HG02763 (cell line): ENCODE results near the gene UBXN11.
A peak's percentile ranks its signal among the peaks of the same experiment; 100 is the strongest.
"Not testable (repeated sequence)": the region's sequence is repeated elsewhere in the genome, so short reads cannot be mapped to it uniquely, and the experiment has no call there.

ENCODE experiments used
- ATAC-seq: cut with Tn5 transposase; IDR thresholded peaks from one replicate; pipeline ENCODE4 v1.9.1; 2021; ENCODE audit warnings: mild to moderate bottlenecking, moderate library complexity; ENCODE audit not compliant: unreplicated experiment

UBXN11 gene

GRCh38 chr1:26307363-26307781 lies 936 bp upstream of the UBXN11 start:
- ATAC-seq, result no peak

DNA sequence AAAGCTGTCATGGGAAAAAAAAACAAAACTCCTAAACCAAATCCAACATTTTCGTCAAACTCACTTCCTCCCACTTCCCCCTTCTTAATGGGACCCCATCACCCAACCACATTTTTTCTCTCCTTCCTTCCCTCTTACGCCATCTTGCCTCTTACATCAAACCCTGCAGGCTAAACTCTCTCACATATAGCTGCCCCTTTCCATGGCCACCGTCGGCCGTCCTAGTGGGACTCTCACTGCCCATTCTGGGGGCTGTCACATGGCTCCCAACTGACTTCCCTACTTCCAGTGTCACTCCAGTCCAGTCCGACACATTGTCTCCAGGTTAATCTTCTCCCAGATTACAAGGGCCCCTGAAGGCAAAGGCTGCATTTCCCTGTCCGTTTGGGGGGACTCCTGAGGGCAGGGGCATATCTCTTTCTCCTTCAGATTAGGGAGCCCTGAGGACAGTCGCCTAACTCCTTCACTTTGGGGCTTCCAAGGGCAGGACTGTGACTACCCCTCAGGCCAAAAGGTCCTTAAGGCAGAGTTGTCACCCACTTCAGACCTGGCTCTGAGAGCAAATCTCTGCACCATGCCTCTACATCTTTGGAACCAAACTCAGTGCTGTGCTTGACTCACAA lies 658 bp downstream of the UBXN11 start:
- ATAC-seq, result no peak

DNA sequence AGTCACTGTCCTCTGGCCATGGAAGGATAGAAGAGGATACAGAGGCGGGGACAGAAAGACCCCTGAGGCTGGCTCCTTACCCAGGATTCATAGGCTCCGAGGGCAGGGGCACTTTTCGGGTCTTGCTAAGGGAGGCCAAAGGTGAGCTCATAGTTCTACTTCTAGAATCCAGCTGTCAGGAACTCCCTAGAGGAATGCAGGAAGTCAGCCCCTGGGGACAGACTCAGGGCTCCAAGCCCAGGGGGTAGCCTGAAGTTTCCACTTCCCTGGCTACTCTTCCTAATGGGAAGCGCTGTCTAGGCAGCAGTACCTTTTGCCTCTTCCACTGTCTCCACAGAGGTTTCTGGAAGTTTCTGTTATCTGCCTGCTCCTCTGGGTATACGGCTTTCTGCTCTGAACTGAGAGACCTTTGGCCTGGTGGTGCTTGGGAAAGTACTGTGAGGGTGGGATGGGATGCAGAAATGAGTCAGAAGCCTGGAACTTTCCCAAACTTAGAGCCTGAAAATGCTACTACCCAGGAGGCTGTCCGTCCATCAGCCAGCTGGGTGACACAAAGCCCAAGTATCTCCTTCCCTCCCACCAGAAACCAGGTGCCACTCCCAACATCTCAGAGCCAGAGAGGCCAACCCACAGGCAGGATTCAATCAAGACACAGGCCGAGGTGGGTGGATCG lies 3.6 kb downstream of the UBXN11 start:
- ATAC-seq, result no peak

- ATAC-seq, result no peak
Observed at GRCh38 chr1:26300578-26301275, 5.7 kb downstream of the UBXN11 start.

- no peak for ATAC-seq
Observed at GRCh38 chr1:26297791-26298124, 8.7 kb downstream of the UBXN11 start.

DNA sequence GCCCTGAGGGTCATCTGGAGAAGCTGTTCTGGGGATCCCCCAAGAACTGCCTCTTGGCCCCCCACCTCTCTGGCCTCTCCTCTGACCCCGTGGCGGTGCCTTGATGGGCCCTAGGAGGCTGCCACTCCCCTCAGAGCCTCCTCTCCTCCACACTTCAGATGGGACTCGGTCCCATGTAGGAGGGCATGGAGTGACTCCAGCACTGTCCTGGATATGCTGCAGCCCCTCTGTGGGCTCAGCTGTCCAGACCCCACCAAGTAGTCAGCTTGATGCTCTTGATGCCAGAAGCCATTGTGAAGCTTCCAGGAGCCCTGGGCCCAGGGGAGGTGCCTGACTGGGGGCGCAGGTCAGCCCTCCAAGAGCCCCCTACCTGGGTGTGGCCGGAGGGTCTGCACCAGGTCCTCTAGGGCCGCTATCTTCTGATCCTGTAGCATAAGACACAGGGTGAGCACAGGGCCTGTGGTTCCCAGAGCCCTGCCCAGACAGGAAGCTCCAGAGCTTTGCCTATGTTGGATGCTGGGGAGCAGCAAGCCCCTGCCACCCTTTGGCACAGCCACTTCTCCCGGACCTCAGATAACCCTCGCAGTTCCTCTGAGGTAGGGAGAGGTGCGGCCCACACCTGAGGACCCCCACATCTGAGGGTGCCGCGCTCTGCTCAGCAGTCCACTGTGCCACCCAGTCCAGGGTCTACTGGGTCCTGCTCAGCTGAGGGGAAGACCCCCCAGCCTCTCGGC lies 9.2 kb downstream of the UBXN11 start:
- ATAC-seq, result no peak

GRCh38 chr1:26296340-26297056 lies 9.9 kb downstream of the UBXN11 start:
- ATAC-seq, result no peak

- ATAC-seq, result no peak
Observed at GRCh38 chr1:26295194-26296138, 11.0 kb downstream of the UBXN11 start.

GRCh38 chr1:26293911-26294463 lies 12.4 kb downstream of the UBXN11 start:
- no peak for ATAC-seq

GRCh38 chr1:26292735-26293134 lies 13.7 kb downstream of the UBXN11 start:
- not testable (repeated sequence) for ATAC-seq

DNA sequence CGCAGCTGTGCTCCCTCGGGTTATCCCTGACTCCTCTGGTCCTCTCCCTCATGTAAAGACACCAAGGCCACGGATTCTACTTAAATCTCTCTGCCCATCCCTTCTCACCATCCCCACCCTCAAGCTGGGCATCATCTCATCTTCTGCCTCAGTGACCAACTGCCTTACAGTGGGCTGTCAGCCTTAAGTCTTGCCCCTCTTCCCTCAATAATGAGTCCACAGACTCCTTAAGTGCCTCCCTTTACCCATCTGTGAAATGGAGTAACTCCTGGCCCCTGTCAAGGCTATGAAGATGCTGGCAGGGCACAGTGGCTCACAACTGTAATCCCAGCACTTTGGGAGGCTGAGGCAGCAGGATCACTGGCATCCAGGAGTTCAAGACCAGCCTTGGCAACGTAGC lies 14.5 kb downstream of the UBXN11 start:
- no peak for ATAC-seq

DNA sequence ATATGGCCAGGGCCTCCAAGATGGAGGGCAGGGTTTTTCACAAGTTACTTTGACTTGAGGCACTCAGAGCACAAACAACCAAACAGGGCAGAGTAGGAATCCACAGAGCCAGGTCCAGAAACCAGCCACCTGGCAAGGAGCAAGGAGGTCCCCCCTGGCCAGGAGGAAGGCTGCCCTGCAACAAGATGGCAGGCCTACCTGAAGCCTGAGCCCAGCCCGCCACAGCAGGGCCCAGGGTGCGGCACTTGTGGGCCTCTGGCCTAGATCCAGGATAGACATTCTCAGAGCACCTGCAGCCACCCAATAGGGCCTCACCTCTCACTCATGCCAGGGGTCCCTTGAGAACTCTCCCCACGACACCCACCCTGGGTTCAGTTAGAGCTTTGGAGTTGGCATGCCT lies 15.0 kb downstream of the UBXN11 start:
- no peak for ATAC-seq

DNA sequence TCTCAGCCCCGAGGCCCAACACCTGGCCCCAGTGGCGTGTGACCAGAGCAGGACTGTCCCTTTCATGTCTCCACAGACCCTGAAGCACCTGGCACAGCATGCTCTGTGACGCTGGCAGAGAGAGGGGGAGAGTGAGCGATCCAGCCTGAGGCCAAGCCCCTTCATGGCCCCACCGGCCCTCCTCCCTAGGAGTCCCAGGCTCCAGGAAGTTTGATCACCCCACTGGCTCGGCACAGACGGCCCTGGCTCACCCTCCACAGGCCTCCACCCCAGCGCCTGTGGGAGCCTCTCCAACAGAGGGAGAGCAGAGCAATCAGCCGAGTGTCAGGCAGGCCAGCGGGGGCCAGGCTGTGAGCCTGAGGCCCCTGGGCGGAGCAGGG lies 15.6 kb downstream of the UBXN11 start:
- ATAC-seq, result no peak

DNA sequence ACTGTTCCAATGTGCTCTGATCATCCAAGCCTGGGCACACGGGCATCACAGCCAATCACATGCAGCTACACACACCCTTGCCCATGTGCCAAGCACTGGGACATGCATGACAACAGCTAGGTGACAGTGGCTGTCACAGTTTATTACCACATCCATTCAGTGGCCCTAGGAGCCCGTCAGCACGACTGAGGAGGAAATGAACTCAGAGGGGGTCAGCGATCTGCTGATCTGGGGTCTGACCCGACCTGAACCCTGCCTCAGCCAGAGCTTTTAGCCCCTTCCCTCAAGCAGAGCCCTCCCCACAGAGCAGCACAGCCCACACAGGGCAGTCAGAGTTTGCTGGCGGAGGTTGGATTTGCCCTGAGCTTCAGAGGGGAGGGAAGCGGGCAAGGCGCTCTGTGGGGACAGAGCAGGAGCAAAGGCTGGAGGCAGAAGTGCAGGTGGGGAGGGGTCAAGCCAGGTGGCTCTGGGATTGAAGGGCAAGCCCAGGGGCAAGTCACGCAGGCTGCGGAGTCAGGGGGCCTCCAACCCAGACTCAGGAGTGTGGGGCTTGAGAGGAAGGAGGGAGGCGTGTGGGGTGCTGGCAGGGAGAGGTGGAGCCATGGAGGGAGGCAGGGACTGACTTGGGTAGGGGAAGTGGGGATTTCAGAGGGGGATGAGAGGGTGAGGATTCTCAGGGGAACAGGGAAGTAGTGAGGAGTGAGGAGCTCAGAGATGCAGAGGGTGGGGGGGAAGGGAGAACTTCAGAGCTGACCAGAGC lies 16.1 kb downstream of the UBXN11 start:
- ATAC-seq, result no peak

DNA sequence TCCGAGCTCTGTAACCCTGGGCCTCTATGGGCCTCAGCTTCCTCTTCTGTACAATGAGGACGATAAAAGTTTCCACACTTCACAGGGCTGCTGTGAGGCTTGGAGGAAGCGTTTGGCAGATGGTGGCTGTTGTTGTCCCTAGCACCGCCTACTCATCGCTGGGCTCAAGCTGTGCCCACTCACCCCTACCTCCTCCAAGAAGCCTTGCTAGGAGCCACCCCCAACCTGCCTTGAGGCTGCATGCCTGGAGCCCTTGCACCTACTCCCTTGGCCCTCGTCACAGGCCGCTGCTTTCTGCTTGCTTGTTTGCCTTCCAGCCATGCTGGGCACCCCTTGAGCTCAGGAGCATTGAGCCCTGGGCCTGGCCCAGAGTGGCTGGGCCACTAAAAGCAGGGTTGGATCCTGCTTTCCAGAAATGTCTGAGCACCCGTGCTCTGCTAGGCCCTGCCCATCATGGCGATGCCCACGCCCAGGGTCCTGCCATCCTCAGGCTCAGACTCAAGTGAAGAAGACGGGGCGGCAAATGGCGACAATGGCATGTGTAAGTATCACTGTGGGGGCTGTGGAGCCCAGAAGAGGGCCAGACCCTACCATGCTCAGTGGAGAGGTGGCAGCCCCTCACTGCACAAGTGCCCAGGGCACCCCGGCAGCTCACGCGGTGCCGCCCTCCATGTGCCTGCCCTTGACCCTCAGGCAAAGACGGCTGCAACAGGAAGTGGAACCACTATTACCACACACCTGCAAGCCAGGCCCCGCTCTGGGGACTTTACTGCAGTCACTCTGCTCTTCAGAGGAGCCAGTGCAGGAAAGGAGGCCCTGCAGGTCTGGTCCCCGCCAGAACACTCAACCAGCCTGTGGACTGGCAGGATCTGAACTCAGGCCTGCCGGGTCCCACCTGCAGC lies 17.0 kb downstream of the UBXN11 start:
- peak; percentile 33 for ATAC-seq

- ATAC-seq, result no peak
Observed at GRCh38 chr1:26288311-26288941, 18.0 kb downstream of the UBXN11 start.

GRCh38 chr1:26287811-26288210 lies 18.6 kb downstream of the UBXN11 start:
- no peak for ATAC-seq
